IPS-11a (cell line): ENCODE results near the gene VPS39.
A peak's percentile ranks its signal among the peaks of the same experiment; 100 is the strongest.
"Not testable (repeated sequence)": the region's sequence is repeated elsewhere in the genome, so short reads cannot be mapped to it uniquely, and the experiment has no call there.

Source experiments
- H3K4me3 ChIP-seq: one replicate; pipeline ENCODE4 v1.5.1; 2013; ENCODE audit warnings: low read depth, low read length, control low read depth

The VPS39 gene

GRCh38 chr15:42207674-42208579 lies at the start of gene VPS39:
TSS of gene VPS39 (minus strand) at chr15:42208304. CDS start at chr15:42208153, 151 bp downstream.
- H3K4me3 ChIP-seq: peak within 1 kb of the TSS; percentile 59

- H3K4me3 ChIP-seq: no peak overlapping the region
These were observed 45.2 kb upstream of the VPS39 start for GRCh38 chr15:42253300-42253699.

- H3K4me3 ChIP-seq: no peak overlapping the region
These were observed 32.7 kb upstream of the VPS39 start for GRCh38 chr15:42240823-42241222.

- H3K4me3 ChIP-seq: no peak overlapping the region
These were observed 31.6 kb upstream of the VPS39 start for GRCh38 chr15:42239528-42240182.

GRCh38 chr15:42233107-42233506 lies 25.0 kb upstream of the VPS39 start:
- H3K4me3 ChIP-seq: no peak overlapping the region

GRCh38 chr15:42232606-42233005 lies 24.5 kb upstream of the VPS39 start:
- no peak overlapping the region for H3K4me3 ChIP-seq

- no peak overlapping the region for H3K4me3 ChIP-seq
These were observed 23.0 kb upstream of the VPS39 start for GRCh38 chr15:42231088-42231487.

- not testable (repeated sequence) for H3K4me3 ChIP-seq
These were observed 20.9 kb upstream of the VPS39 start for GRCh38 chr15:42228981-42229380.

GRCh38 chr15:42228036-42228435 lies 19.9 kb upstream of the VPS39 start:
- no peak overlapping the region for H3K4me3 ChIP-seq

GRCh38 chr15:42226648-42227047 lies 18.5 kb upstream of the VPS39 start:
- H3K4me3 ChIP-seq: no peak overlapping the region

- H3K4me3 ChIP-seq: no peak overlapping the region
These were observed 12.1 kb upstream of the VPS39 start for GRCh38 chr15:42220216-42220615.

GRCh38 chr15:42218953-42219592 lies 11.0 kb upstream of the VPS39 start:
- no peak overlapping the region for H3K4me3 ChIP-seq

GRCh38 chr15:42217568-42217967 lies 9.5 kb upstream of the VPS39 start:
- no peak overlapping the region for H3K4me3 ChIP-seq

- no peak overlapping the region for H3K4me3 ChIP-seq
These were observed 8.1 kb upstream of the VPS39 start for GRCh38 chr15:42215913-42216829.

- H3K4me3 ChIP-seq: no peak overlapping the region
These were observed 6.5 kb upstream of the VPS39 start for GRCh38 chr15:42214600-42214999.

- H3K4me3 ChIP-seq: no peak overlapping the region
These were observed 5.4 kb upstream of the VPS39 start for GRCh38 chr15:42213511-42213910.

GRCh38 chr15:42210696-42211095 lies 2.6 kb upstream of the VPS39 start:
- no peak overlapping the region for H3K4me3 ChIP-seq

- no peak overlapping the region for H3K4me3 ChIP-seq
These were observed 1.7 kb downstream of the VPS39 start for GRCh38 chr15:42206406-42206805.

GRCh38 chr15:42203891-42204290 lies 4.2 kb downstream of the VPS39 start:
- H3K4me3 ChIP-seq: no peak overlapping the region

- H3K4me3 ChIP-seq: no peak overlapping the region
These were observed 5.5 kb downstream of the VPS39 start for GRCh38 chr15:42202653-42203052.

- no peak overlapping the region for H3K4me3 ChIP-seq
These were observed 6.3 kb downstream of the VPS39 start for GRCh38 chr15:42201801-42202200.
